HG02885 (cell line): ENCODE measurements around the gene C6orf89.

Experiments
- ATAC-seq: cut with Tn5 transposase; IDR thresholded peaks from one replicate; pipeline ENCODE4 v1.9.1; 2021; ENCODE audit warnings: mild to moderate bottlenecking; ENCODE audit not compliant: unreplicated experiment, poor library complexity

Gene C6orf89

DNA sequence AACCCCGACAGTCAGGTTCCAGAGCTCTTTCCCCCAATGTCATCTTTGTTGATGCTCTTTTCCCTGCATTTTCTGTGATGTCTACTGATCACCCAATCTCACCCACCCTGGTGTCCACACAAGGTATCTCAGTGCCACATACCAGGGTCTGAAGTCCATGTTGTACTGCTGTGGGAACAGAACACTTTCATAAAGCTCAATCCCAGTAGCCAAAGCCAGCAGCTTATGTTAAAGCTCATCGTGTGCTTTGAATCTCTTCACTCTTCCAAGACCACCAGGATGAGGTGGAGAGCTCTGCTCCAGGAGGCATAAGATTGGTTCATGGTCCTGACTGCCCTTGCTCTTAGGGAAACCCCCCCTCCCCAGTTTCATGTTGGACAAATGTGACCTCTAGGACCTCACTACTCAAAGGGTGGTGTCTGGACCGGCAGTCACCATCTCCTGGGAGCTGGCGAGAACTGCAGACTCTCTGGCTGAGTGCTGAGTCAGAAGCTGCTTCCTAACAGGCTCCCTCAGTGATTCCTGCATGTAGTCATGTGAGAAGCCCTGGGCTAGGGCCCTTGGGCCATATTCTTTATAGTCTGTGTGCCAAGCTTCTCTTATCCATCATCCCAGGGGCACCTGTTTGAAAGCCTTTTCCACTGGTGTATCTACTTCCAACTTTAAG lies 33.1 kb upstream of the C6orf89 start:
- no peak for ATAC-seq

DNA sequence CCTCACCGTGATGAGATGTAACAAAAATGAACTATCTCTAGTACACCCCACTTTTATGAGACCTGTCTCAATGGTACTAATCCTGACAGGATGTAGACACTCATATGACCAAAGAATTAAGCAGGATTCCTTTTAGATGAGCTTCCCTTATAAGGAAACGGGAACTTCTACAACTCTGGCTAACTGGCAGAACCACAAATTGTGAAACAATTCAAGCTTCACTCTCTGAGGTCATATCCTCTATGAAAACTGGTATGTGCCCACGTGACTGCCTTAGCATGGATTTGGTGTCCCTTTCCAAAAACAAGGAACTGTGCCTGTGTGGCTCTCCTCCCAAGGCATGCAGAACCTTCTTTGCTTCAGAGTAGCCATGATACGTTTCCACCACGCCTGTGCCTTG lies 32.4 kb upstream of the C6orf89 start:
- no peak for ATAC-seq

DNA sequence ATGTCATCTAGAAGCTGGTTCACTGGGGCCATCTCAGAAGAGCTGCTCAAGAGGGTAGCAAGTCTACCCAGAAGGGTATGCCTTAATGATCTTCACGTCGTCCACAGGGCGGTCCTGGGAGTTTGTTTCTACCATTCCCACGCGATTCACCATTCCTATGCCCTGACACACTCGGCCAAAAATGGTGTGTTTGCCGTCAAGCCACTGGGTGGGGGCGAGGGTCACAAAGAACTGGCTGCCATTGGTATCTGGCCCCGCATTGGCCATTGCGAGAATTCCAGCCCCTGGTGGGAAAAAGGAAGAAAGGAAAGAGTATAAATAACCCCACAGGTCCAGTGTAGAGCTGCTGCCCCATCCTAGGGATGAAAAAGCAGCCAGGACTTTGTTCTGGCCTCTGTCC lies 30.0 kb upstream of the C6orf89 start:
- no peak for ATAC-seq

DNA sequence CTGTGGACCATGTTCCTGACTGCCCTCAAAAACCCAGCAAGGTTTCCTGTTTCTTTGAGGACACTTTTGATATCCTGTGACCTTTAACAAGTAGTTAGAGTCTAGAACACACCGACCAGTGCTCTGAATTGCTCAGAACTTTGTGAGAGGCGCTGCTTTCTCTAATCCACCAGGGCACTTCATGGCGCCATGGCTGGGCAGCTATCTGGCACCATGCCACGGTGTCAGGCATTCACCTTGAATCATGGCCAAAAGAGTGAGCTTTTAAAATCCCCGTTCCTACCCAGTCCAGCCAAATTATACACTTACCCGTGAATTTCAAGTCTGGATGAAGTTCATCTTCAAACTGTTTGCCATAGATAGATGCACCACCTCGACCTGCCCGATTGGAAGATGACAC lies 29.5 kb upstream of the C6orf89 start:
- ATAC-seq = no peak

DNA sequence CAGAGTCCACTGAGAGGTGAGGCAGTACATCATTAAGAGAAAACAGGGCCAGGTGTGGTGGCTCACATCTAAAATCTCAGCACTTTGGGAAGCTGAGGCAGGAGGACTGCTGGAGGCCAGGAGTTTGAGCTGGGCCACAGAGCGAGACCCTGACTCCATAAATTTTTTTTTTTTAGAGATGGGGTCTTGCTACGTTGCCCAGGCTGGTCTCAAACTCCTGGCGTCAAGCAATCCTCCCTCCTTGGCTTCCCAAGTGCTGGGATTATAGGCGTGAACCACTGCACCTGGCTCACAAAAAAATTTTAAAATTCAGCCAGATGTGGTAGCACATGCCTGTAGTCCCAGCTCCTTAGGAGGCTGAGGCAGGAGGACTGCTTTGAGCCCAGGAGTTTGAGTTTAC lies 28.4 kb upstream of the C6orf89 start:
- no peak for ATAC-seq

DNA sequence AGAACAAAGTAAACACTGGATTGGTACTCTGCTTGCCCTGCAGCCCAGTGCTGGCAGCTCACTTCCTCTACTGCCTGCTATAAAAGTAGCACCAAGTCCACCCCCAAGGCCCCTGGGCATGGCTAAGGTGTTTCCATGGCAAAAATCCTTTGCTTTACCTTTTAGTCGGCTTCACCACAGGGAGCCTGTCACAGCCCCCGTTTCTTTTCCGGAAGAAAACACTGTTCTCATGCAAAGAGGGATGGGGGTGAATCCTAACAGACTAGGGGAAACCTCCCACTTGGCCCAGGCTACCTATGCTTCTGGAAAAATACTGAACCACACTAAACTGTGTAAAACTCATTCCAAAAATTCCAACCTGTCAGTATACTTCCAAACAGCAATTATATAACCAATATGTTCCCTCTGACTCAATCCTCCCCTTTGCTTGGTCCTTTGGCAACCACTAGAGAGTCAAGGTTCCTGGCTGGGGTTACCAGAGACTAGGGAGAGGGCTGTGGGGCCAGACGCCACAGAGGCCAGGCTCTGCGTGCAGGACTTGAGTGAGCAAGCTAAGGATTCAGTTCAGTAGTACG lies 27.3 kb upstream of the C6orf89 start:
- ATAC-seq = no peak

DNA sequence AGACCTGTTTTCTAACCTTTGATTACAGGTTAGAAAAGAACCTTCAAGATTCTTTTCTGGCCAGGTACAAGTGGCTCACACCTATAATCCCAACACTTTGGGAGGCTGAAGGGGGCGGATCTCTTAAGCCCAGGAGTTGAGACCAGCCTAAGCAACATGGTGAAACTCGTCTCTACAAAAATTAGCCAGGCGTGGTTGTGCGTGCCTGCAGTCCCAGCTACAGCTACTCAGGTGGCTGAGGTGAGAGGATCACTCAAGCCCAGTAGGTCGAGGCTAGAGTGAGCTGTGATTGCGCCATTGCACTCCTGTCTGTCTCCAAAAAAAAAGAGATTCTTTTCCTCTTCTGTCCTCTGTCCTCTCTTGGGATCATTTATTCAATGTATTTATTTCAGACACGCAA lies 25.6 kb upstream of the C6orf89 start:
- no peak for ATAC-seq

DNA sequence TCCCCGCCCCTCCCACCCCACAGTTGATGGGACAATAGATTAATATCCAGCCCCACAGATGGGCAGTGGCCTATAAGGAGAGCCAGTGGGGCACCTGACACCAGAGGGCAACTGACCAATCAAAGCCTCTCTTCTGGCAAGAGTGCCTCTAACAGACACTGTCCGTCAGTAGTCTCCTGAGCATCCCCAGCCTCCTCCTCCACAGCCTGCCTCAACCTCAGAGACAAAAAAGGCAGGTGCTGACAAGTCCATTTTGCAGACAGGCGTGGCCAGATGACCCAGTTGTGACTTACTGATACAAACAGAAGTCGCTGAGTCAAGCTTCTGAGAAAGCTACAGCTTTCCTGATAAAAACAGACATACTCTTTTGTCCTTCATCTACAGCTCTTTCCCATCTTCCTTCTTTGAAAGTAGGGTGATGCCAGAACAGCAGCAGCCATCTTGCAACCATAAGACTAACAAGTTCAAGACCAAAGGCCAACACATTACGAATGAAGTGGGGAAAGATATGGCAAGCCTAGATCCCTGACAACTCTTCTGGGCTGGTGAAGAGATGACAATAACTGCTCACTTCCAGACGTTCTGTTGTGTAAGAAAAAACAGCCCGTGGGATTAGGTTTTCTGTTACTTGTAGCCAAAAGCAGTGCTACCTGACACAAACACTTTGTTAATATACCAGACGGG lies 23.4 kb upstream of the C6orf89 start:
- ATAC-seq = no peak

DNA sequence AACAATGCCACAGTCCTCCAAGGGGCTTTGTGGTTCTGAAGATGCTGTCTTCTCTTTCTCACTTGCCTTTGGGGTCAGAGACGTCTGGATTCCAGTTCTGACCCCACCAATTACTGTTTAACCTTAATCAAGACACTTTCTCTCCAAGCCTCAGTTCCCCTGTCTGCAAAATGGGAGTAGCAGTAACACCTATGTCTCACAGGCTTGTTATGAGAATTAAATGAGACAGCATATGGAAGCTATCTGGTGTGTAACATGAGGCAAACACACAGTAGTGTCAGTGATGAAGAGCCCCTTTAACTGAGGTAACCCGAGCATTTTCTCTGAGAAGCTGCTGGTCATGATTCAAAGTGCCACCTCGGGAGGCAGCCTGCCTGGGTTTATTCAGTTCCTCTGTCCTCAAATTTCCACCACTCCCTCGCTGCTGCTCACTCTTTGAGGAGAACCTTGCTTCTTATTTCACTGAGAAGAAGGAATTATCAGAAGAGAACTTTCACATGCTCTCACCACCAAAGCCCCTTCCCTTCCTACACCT lies 22.8 kb upstream of the C6orf89 start:
- ATAC-seq = no peak

DNA sequence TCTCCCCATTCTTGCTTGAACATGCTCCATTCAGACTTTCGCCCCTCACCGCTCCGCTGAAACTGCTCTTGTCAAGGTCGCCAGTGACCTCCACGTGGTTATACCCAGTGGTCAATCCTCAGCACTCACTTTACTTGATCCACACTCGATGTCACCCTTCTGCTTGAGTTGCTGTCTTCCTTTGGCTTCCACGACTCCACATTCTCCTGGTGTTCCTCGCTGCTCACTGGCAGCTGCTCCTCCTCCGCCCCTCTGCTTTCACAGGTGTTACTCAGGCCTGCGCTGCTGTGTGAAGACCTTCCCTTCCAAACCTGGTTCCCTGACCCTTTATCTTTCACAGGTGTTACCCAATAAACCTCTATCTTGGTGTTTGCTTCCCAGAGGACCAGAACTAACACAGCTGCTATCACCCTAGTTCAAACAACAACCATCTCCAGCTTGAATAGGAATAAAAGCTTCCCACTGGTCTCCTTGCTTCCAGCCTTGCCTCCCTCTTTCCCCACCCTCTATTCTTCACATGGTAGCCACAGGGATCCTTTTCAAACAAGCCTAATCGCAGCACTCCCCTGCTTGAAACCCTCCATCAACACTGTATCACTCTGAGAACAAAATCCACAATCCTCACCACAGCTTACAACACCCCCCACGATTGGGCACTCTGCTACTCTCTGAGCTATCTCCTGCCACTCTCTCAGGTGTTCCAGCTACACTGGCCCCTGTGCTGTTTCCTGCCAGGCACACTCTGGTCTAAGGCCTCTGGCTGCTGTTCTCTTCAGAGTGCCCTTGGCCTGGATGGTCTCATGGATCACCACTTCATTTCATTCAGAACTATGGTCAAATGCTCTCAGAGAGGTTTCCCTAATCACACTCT lies 21.8 kb upstream of the C6orf89 start:
- ATAC-seq = no peak

DNA sequence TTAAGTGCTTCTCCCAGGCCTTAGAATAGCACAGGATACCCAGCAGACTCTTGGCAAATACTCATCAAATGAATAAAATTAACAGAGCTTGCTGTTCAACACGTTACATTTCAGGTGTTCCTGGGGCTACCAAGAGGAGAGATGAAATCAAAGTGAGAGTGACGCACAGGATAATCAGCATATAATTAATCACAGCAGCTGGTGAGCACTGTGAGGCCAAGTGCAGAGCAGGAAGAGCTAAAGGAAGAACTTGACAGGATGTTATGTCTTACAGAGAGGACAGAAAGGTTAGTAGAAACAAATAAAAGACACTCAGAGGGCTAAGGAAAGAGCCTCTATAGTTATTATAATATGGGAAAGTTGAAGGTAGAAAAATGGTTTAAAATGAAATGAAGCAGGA lies 19.9 kb upstream of the C6orf89 start:
- ATAC-seq = no peak

DNA sequence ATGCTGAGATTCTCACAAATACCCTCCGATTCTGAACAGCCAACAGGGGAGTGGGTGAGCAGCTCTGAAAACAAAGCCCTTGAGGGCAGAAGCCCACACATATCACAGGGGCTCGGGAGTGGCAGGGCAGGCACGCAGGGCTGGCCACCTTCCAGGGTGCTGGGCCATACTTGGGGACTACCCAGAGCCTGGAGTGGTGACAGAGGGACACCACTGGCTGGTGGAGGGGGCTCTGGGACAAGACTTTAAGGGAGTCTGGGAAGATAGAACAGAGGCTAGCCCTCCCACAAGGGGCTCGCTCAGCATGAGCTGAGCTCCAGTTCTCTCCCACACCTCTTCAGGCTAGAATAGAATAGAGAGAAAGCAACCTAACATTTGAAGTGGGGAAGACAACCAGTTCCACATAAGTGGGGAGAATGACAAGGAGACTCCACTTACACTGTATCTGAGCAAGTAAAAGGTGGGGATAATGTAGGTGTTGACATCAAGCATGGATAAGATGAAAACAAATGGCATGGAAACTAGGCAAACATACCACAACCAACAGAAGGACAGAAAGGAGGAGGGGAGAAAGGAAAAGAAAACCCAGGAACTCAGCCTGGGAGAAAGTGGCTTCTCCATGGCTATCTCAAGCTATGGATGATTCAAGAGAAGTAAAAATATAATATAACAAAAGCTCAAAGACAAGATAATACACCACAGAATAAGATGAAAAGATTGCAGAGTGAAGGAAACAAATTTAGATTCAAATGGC lies 18.1 kb upstream of the C6orf89 start:
- no peak for ATAC-seq

DNA sequence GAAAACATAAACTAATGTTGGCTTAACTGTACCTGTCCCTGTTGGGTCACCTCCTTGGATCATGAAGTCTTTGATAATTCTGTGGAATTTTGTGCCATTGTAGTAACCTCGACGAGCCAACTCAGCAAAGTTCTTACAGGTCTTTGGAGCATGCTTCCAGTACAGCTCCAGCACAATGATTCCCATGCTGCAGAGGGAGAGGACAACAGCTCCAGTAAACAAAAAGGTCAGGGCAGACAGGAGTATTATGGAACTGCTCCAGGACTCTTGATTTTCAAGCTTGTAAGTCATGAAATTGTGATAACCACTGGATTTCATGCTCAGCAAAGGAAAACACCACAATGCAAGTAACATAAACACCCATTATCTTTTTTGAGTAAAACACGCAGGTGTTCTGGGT lies 14.1 kb upstream of the C6orf89 start:
- ATAC-seq = no peak

DNA sequence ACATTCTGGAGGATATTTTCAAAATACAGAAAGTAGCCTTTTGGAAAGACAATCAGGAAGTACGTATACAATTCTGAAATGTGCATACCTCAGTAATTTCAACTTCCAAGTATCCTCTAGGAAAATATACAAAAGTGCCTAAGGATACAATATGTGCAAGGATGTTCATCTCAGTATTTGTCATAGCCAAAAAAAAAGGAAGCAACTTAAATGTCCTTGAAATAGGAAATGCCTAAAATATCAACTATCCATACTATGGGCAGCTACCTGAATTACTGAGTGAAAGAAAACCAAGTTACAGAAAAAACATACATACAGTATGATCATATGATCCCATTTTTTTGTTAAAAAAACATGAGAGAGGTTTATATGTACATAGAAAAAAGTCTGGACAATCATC lies 12.6 kb upstream of the C6orf89 start:
- no peak for ATAC-seq

DNA sequence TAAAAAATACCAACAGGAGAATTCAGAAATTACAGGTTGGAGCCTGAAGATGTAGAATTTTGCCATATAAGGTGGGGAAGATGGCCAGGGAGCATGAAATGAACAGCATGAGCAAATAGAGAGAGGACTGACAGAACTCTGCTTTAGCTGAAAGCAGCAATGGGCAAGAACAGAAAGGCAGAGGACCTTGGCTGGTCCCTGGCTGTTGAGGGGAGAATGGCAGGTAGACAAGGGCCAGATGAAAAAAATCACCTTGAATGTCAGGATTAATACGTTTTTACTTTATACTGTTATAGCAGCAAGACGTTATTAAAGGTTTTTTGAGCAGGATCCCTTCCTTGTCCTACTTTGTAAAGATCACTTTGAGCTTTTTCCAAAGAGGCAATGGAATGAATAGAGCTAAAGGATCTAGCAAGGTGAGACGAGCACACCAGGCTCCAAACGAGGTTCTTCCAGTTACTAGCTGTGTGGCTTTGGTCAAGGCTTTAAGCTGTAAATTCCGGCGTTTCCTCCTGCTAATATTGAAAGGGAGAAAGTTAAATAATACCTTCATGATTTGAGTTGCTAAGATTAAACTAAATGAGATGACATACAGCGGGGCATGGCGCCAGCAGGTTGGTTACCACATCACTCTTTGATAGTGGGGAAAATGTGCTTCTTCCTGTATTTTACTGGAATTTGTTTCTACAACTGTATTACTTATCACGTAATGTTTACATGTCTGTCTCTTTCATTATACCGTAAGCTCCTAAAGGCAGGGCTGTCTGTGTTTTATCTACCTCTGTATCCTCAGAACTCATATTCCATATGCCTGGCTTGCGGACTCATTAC lies 11.9 kb upstream of the C6orf89 start:
- no peak for ATAC-seq

DNA sequence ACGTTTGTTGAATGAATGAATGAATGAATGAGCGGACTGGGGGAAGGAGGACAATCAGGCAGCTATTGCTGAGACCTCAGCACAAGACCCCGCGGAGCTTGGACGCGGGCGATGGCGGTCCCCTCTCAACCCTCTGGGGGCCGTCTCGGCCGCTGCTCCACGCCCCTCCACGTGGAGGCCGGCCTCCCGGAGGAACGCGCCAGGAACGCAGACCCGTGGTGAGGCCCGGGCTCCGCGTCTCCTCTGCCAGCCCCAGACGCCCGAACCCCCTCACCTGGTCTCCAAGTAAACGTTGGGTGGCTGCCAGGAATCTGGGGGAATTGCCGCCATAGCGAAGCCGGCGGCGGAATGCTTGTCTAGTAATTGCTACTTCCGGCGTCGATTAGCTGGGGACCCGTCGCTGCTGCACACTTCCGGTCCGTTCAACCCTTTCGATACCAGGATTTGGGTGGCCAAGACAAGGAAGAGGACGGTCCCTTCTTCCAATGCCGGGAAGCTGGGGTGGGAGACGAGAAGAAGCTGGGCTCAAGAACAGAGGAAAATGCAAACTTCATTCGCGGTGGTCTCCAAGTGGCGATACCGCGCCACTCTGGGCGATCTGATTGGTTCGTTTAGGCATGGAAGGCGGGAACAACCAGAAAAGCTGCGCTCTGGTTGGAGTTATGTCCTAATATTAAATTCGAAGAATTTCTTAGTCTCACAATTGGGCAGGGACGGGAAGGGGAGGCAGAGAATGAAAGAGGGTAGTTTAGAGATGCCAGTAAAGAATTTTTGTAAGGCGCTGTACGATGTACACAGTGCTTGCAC lies 11.1 kb upstream of the C6orf89 start, which contains the start of gene PPIL1:
TSS of gene PPIL1 (minus strand) at position 361 of the 807 bp plus-strand sequence. CDS start at position 330, 31 bp downstream.
- peak; percentile 81 for ATAC-seq

DNA sequence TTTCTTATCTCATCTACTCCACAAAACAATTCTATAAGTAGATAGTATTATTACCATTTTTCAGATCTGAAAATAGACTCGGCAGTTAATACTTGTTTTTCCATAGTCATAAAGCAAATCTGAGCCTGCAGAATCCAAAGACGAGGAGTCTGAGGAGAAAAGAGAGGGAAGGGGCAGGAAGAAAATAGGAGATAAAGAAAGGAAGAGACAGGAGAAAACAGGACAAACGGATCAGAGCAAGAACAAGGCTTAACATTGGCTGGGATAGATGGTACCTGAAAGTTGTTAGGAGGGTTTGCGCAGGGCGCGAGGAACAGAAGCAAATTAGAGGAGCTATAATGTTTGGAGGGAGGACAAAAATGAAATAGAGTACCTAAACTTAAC lies 10.5 kb upstream of the C6orf89 start:
- no peak for ATAC-seq

DNA sequence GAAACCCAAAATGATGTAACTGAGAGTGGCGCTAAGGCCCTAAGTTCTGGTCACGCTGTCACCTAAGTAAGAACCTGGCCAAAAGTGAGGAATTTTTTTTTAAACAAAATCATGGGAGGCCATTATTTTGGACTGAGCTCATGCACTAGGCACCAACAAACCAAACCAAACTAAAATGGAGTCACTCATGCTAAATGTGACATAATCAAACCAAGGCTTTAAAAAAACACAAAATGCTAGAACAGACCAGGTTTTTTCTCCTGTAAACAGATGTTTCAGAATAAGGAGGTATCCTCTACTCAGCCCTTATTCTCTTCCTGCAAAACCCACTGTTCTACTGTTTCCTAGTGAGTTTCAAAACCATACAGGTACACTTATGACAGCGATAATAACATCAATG lies 1.1 kb upstream of the C6orf89 start:
- ATAC-seq = no peak
